ENCODE data around the gene GET3. TPM values are rescaled to one million over a fixed set of nuclear protein-coding genes. Genes with fewer than 3 reads are reported as not detected.

Gene GET3
- polyA plus RNA-seq, 3 donors: 97.5 to 122 (median 108) TPM

DNA sequence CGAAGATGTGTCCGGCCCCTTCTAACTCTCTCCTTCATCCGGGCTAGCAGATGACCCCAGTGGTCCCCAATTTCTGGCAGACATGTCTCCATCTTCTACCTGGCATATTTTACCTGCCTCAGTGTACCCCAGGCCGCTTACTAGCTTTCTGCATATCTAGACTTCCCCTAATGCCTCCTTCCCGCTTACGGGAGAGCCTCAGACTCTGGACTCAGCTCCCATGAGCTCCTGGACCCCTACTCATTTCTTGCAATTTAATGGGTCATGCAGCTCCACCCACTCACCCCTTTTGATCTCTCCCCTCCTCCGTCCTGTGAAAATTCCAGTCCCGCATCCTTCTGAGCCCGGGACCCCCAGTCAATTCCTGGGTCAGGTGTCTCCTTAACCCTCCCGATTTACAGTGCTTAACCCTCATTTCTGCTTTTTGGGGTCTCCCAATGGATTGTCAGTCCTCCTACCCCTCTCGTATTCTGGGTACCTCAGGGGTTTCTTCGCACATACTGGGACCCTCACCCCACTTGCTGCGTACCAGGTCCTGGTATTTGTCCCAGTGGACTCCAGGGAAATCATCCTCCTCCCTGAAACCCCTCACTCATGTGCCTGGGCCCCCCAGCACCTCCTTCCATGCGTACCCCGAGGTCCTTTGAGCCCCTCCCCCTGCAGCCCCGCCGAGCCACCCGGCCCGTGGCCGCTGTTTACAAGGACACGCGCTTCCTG, 53.5 kb downstream of the GET3 start:
- intact Hi-C loops (cut with micrococcal nuclease): loop anchor here (1.0 to 10.0 kb wide), 5 partner anchors 8 to 362 kb away; partner anchors contain the start of genes CALR (in 1 of the 2), IER2 (in 1 of the 2), MAN2B1 (in 1 of the 2) and STX10 (in 1 of the 2)
- WGBS (ENCODE audit: insufficient coverage): under 1% methylated on average over 20 of the region's 22 CpGs
- peaks cover 0 to 7% (median 0%) of the 10 kb centered on the region in 7 donors for H3K9me3 Mint-ChIP-seq

More for the DNA sequence above, 53.5 kb downstream of the GET3 start:
- peak overlapping the region; percentile 95 to 98 for H3K4me3 Mint-ChIP-seq
- peak in 2 of 3 donors; percentile 35 to 46 for DNase-seq
- TF ChIP-seq, protein P1, sequence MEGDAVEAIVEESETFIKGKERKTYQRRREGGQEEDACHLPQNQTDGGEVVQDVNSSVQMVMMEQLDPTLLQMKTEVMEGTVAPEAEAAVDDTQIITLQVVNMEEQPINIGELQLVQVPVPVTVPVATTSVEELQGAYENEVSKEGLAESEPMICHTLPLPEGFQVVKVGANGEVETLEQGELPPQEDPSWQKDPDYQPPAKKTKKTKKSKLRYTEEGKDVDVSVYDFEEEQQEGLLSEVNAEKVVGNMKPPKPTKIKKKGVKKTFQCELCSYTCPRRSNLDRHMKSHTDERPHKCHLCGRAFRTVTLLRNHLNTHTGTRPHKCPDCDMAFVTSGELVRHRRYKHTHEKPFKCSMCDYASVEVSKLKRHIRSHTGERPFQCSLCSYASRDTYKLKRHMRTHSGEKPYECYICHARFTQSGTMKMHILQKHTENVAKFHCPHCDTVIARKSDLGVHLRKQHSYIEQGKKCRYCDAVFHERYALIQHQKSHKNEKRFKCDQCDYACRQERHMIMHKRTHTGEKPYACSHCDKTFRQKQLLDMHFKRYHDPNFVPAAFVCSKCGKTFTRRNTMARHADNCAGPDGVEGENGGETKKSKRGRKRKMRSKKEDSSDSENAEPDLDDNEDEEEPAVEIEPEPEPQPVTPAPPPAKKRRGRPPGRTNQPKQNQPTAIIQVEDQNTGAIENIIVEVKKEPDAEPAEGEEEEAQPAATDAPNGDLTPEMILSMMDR (IDR thresholded peaks at IDR 0.05): no peak
- H2AFZ ChIP-seq (ENCODE audit: insufficient read depth, low read depth, low read length, poor library complexity, severe bottlenecking): no peak overlapping the region
- peak overlapping the region; percentile 95 to 100 for H3K27ac ChIP-seq (ENCODE audit: low read depth in 1 of 2, low read length in 2 of 2)
- no peaks in the 10 kb centered on the region for H3K9me3 ChIP-seq (replicated peaks in 1 of 2; ENCODE audit: control insufficient read depth in 1 of 2, insufficient read depth in 1 of 2, low read length in 2 of 2)
- peaks cover 79% of the 10 kb centered on the region for H3K79me2 ChIP-seq (ENCODE audit: insufficient read depth, low read length)
- peak overlapping the region; percentile 85 to 100 (median 100) for H3K4me3 ChIP-seq (replicated peaks in 1 of 3; ENCODE audit: low read depth in 2 of 3, low read length in 3 of 3)
- H4K20me1 ChIP-seq (ENCODE audit: insufficient read depth, low read length): peaks cover 42% of the 10 kb centered on the region
- H3K4me1 Mint-ChIP-seq: peaks cover 44% of the 10 kb centered on the region
- no peaks in the 10 kb centered on the region for H3K36me3 ChIP-seq (replicated peaks in 1 of 2; ENCODE audit: control insufficient read depth in 1 of 2, insufficient read depth in 2 of 2, low read length in 2 of 2)
- peak overlapping the region; percentile 100 for H3K9ac ChIP-seq (ENCODE audit: insufficient read depth, low read length, poor library complexity, severe bottlenecking)
- H3K27ac Mint-ChIP-seq: peak overlapping the region; percentile 99 to 100 (median 100)
- H3K27me3 Mint-ChIP-seq (ENCODE audit: low read depth in 3 of 3): peaks cover 0 to 4% (median 1%) of the 10 kb centered on the region in 3 donors
- H3K4me1 ChIP-seq (ENCODE audit: control insufficient read depth in 1 of 2, insufficient read depth in 2 of 2, low read length in 2 of 2): peaks cover 58 to 64% of the 10 kb centered on the region in 2 donors
- H3K4me2 ChIP-seq (replicated peaks; ENCODE audit: extremely low read depth, low read length, poor library complexity, severe bottlenecking): peak overlapping the region; percentile 99
- peaks cover 2 to 12% of the 10 kb centered on the region in 2 donors for H3K36me3 Mint-ChIP-seq
- H3K27me3 ChIP-seq (ENCODE audit: control insufficient read depth in 2 of 2, insufficient read depth in 2 of 2, low read length in 2 of 2): no peaks in the 10 kb centered on the region
